GM21367 (cell line): Measurements from ENCODE around the gene C1orf167.

Experiments
- ATAC-seq: cut with Tn5 transposase; IDR thresholded peaks from one replicate; pipeline ENCODE4 v1.9.1; 2021; ENCODE audit not compliant: unreplicated experiment

Gene C1orf167

GRCh38 chr1:11761988-11762406 is at the start of gene C1orf167:
Gene C1orf167 (plus strand): TSS chr1:11762193. CDS start chr1:11764401, 2,208 bp downstream.
- no peak for ATAC-seq

GRCh38 chr1:11712285-11712684 is 49.7 kb upstream of the C1orf167 start:
- ATAC-seq: no peak

- ATAC-seq: no peak
Measured at GRCh38 chr1:11713095-11713494, 48.9 kb upstream of the C1orf167 start.

- no peak for ATAC-seq
Measured at GRCh38 chr1:11714831-11715575, 47.0 kb upstream of the C1orf167 start.

DNA sequence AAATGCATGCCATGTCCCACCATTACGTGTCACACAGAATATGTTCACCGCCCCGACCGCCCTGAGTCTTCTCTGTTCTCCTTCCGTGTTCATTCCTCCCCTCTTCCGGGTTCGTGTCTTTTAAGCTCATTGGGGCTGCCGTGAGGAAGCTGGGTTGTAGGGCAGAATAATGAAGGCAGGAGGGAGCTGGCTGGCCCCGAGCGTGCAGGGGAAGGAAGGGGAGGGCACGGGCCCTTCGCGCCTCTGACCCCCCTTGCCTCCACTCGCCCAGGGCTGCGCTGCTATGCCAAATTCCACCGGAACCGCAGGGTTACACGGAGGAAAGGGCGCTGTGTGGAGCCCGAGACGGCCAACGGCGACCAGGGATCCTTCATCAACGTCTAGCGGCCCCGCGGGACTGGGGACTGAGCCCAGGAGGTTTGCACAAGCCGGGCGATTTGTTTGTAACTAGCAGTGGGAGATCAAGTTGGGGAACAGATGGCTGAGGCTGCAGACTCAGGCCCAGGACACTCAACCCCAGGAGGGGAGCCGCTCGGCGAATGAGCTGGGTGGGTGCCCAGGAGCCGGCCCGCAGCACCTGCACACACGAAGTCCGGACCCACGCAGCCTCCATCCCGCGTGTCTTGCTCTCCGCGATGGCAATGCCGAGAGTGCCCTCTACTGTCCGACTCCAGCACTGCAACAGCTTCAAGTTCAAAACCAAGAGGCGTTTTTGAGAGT is 42.5 kb upstream of the C1orf167 start:
- ATAC-seq: no peak

DNA sequence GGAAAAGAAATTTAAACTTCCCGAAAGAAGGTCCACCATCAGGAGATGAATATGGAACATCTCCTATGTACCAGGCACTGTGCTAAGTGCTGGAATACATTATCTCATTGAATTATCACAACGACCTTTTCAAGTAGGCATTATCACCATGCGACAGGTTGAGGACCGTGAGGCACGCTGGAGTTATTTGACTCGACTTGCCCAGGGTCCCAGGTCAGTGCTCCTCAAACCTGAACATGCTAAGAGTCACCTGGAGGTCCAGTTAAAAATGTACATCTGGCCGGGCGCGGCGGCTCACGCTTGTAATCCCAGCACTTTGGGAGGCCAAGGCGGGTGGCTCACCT is 42.0 kb upstream of the C1orf167 start:
- no peak for ATAC-seq

DNA sequence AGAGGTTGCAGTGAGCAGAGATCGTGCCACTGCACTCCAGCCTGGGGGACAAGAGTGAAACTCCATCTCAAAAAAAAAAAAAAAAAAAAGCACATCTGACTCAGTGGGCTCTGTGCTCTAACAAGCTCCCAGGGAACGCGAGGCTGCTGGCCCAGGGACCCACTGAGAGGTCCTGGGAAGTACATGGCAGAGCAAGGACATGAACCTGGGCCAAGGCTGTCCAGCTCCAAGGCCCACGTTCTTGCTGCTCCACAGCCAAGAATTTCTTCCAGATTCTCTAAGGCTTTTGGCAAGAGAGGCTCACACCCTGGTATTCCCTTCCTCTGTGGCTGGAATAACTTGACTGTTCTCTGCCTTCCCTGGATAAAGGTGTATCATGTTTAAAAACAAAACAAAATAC is 41.5 kb upstream of the C1orf167 start:
- ATAC-seq: no peak

- ATAC-seq: no peak
Measured at GRCh38 chr1:11721311-11721710, 40.7 kb upstream of the C1orf167 start.

DNA sequence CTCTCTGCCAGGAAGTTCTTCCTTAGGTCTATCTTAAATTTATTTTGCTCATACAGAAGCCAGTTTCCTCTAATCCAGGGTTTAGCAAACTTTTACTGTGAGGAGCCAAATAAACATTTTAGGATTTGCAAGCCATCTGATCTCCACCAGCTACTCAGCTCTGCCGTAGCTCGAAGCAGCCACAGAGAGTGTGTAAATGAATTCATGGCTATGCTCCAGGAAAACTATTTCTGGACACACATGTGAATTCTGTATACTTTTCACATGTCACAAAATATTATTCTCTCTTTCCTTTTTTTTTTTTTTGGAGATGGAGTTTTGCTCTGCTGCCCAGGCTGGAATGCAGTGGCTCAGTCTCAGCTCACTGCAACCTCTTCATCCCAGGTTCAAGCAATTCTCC is 39.5 kb upstream of the C1orf167 start:
- no peak for ATAC-seq

DNA sequence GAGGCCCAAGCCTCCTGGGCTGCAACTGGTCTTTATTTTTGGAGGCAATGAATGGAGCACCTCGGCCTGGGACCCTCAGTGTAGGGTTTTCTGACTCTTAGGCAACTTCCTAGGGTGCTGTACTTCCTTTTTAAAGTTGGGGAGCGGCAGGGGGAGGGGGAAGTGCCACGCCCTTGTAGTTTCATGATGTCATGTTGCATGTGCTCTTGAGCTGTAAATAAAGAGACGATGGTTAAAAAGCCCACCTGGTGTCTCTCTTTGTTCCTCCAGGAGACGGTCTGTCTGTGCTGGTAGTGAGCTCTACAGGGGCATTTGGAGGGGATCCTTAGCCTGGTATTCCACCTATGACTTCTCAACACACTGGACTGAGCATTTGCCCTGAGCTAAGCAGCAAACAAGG is 36.4 kb upstream of the C1orf167 start:
- no peak for ATAC-seq

- no peak for ATAC-seq
Measured at GRCh38 chr1:11727119-11727518, 34.9 kb upstream of the C1orf167 start.

- ATAC-seq: no peak
Measured at GRCh38 chr1:11728126-11728806, 33.7 kb upstream of the C1orf167 start.

GRCh38 chr1:11729155-11729497 is 32.9 kb upstream of the C1orf167 start:
- ATAC-seq: no peak

GRCh38 chr1:11729498-11730428 is 32.2 kb upstream of the C1orf167 start:
- ATAC-seq: no peak

DNA sequence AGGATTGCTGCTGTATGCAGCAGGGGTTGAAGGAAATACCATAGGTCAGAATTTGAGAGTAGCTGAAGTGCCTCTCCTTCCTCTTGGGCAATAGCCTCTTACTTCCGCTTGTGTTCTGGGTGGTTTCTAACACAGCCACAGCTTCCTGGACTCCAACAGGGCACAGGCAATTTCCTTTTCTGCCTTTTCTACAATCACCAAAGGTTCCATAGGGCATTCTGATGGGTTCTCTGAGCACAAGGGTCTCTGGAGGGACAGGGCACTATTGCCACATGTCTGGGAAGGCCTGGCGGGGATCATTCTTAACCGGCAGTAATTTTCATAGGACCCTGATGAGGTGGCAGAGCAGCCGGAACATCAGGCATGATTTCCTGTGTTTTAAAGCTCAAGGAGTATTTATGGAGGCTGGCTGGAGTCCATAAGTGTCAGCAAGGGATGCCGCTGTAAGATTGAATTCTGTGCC is 31.5 kb upstream of the C1orf167 start:
- no peak for ATAC-seq

DNA sequence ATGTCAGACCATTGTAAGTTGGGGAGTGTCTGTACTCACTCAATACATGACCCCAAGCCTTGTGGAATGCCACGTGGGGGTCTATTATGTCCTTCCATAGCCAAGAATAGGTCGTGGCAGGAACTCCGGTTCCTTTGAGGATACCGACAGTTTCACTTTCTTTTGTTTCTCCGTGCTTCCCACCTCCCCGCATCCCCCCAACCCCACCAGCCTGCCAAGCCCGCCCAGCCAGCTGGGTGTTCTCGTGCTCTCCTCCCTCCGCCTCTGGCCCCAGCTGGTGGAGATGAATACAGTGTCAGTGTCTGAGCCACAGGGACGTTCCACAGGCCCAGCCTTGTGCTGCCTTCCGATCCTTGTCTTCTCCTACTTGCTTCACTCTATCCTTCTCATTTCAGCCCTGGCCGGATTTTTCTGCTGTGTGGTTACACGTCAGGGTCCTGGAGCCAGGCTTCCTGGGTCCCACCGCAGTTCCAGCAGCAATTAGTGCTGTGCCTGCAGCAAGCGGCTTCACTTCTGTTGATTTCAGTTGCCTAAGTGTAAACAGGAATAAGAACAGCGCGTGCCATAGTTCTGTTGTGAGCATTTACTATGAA is 30.2 kb upstream of the C1orf167 start:
- ATAC-seq: no peak

DNA sequence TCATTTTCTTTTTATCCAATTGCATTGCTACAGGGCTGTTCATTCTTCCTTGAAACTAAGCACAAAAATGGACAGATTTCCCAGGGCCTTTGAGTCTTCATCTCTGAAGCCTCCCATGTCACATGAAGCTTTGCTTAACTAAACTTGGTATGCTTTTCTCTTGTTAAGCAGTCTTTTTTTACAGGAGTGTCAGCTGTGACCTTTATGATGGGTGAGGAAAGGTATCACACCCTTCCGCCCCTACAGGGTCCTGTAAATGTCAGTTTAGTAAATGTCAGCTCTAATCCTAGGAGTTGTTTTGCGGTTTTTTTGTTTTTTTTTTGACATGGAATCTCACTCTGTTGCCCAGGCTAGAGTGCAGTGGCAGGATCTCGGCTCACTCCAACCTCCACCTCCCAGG is 28.7 kb upstream of the C1orf167 start:
- no peak for ATAC-seq

- no peak for ATAC-seq
Measured at GRCh38 chr1:11735531-11735853, 26.5 kb upstream of the C1orf167 start.

DNA sequence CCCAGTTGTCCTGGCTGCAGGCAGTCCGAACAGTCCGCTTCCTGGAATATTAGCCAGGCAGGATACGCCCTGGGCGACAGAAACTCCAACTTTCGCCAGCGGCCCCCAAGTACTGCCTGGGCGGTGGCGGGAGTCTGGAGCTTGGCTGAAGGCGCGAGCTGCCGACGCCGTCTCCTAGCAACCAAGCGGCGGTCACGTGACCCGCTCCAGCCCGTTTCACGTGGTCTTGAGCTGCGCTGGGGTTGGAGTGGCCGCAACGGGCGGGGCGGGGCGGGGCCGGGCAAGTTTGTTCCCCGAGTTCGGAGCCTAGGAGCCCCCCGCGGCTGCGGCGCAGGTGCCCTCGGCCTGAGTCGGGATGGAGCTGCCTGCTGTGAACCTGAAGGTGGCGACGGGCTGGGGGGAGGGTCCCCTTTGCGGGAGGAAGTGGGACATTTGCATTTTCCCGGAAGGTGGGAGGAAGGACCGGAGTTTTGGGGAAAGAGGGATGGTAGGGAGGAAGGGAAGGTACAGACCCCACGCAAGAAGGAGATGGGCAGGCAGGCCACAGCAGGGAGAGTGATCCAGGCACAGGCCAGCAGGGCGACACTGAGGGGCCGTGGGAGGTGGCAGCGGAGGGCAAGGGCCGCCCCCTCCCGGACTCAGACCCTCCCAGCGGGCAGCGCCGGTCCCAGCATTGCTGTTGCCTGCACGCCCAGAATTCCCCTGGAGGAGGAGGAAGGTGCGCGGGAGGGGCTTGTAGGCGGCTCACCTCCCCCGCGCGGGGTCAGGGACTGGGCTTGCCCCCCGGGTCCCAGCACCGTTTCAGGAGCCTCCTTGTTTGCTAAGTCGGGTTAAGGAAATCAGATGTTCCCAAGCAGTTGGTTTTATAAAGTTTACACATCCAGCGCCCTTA is 25.9 kb upstream of the C1orf167 start, which contains the start of gene AGTRAP:
Gene AGTRAP, plus strand, starts transcription at position 283 of the 892 bp plus-strand sequence. Its CDS starts 73 bp downstream, at position 356.
- peak; percentile 63 for ATAC-seq
